NCI-H1092 (cell line): ENCODE measurements around the gene GTF3C1.
"Not testable (repeated sequence)": the region's sequence is repeated elsewhere in the genome, so short reads cannot be mapped to it uniquely, and the experiment has no call there.

Experiments used
- DNase-seq: peaks from one replicate; lab custom pipeline; 2025; lab: John Stamatoyannopoulos, UW

Gene GTF3C1

GRCh38 chr16:27463741-27464591, 85.7 kb downstream of the GTF3C1 start:
- no peak for DNase-seq

GRCh38 chr16:27462846-27463682, 86.6 kb downstream of the GTF3C1 start:
- no peak for DNase-seq

GRCh38 chr16:27462200-27462845, 87.4 kb downstream of the GTF3C1 start:
- no peak for DNase-seq

- peak; percentile 76 for DNase-seq
Measured at GRCh38 chr16:27461483-27462171, 88.1 kb downstream of the GTF3C1 start.

GRCh38 chr16:27460663-27461482, 88.8 kb downstream of the GTF3C1 start:
- no peak for DNase-seq

- DNase-seq, result no peak
Measured at GRCh38 chr16:27460213-27460612, 89.5 kb downstream of the GTF3C1 start.

GRCh38 chr16:27458987-27459688, 90.6 kb downstream of the GTF3C1 start:
- no peak for DNase-seq

GRCh38 chr16:27458258-27458657, 91.5 kb downstream of the GTF3C1 start:
- DNase-seq, result no peak

GRCh38 chr16:27457605-27457900, 92.2 kb downstream of the GTF3C1 start:
- not testable (repeated sequence) for DNase-seq

- DNase-seq, result no peak
Measured at GRCh38 chr16:27455700-27456099, 94.0 kb downstream of the GTF3C1 start.

GRCh38 chr16:27453494-27453825, 96.3 kb downstream of the GTF3C1 start:
- DNase-seq, result no peak

GRCh38 chr16:27452569-27453493, 96.9 kb downstream of the GTF3C1 start:
- no peak for DNase-seq

- DNase-seq, result no peak
Measured at GRCh38 chr16:27450196-27450549, 99.5 kb downstream of the GTF3C1 start.

GRCh38 chr16:27449434-27450195, 100.1 kb downstream of the GTF3C1 start:
- DNase-seq, result no peak

GRCh38 chr16:27448532-27449433, 100.9 kb downstream of the GTF3C1 start:
- DNase-seq, result peak; percentile 87

- DNase-seq, result no peak
Measured at GRCh38 chr16:27447301-27447700, 102.4 kb downstream of the GTF3C1 start.

GRCh38 chr16:27446721-27447120, 103.0 kb downstream of the GTF3C1 start:
- DNase-seq, result no peak
